Stimulated activated CD4-positive, alpha-beta T cell treated with anti-CD3 and anti-CD28 coated beads, Interleukin-12 subunit alpha, Interleukin-12 subunit beta, amount 100 ng/mL, for 48 hours (primary cell): ENCODE results near the gene TTC7B.

ENCODE experiments used
- DNase-seq, 3 donors: peaks; one replicate each; pipeline ENCODE4 v3.0.0-alpha.2; 2020; ENCODE audit warnings: low read depth in 2 of 3, low spot score in 1 of 3

TTC7B gene

GRCh38 chr14:90621201-90621600 is 195.0 kb downstream of the TTC7B start:
- DNase-seq, result no peak

DNA sequence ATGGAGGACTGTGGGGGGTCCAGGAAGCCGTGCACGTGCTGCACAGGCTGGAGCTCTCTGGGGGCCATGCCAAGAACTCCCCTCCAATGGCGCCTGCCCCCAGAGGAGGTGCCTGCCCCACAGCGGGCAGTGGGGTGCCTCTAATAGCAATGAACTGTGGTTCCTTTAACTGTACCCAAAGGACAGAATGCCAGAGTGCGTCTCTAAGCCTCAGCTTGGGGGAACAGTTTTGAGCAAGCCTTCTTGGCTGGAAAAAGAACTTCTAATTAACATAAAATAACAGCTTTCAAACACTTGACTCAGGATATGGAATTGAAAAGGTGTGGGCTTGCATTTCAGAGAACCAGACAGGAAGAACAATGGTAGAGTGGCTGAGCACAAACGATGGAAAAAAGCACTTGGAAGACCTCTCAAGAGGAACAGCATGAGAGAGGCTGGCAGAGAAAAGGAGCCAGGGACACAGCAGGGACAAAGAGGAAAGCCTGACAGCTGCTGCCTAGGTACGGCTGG is 195.6 kb downstream of the TTC7B start:
- no peak for DNase-seq

DNA sequence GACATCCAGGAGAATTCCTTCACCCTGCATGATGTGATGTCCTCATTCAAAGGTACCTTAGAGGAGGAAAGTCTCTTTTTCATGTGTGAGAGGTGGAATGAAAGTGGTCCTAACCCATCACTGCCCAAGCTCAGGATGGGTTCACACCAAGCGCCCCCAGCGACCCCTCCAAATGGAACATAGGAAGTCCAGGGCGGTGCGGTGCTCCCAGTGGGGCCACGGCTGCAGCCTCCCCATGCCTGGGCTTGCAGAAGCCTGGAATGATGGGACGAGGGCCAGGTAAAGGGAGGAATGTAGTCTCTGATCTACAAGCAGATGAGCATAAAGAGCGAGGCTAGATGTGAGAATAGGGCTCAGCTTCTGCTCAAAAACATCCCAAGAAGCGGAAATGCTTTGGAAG is 196.3 kb downstream of the TTC7B start:
- DNase-seq, result no peak

GRCh38 chr14:90617961-90618360 is 198.3 kb downstream of the TTC7B start:
- no peak for DNase-seq

DNA sequence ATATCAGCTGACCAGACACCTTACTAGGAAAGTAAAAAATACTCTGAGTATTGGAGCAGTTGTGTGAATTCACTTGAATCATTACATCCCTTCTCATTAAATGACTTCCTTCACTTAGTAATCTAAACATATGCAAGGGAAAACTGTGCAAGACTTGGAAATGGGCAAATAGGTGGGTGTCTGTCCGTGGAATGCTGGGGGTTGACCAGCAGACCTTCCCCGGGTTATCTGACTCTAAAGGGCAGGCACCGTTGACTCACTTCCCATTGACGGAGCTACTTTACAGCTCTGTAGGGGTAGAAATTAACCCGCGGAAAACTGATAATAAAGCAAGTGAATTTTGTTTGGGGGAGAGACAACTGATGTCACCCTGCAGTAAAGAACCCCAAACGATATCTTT is 199.3 kb downstream of the TTC7B start:
- no peak for DNase-seq

- no peak for DNase-seq
These were observed 199.9 kb downstream of the TTC7B start for GRCh38 chr14:90616313-90616712.

GRCh38 chr14:90615517-90616060 is 200.6 kb downstream of the TTC7B start:
- DNase-seq, result no peak

- no peak for DNase-seq
These were observed 201.3 kb downstream of the TTC7B start for GRCh38 chr14:90614696-90615516.

DNA sequence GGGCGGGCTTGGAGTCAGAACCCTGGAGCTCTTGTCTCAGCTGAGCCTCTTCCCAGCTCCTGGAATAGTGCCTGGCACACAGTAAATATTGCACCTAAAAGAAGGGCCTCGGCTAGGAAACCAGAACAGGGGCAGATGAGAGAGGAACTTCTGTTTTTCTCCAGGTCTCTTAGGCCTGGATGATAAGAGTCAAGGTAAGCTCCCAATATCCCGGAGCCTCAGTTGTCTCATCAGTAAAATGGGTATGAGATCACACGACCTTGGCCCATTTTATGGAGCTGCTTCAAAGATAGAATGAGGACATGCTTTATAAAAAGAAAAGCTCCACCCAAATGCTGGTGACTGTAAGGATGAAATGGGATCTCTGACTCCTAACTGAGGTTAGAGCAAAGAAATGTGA is 202.2 kb downstream of the TTC7B start:
- no peak for DNase-seq

- DNase-seq, result no peak
These were observed 202.8 kb downstream of the TTC7B start for GRCh38 chr14:90613453-90613852.

DNA sequence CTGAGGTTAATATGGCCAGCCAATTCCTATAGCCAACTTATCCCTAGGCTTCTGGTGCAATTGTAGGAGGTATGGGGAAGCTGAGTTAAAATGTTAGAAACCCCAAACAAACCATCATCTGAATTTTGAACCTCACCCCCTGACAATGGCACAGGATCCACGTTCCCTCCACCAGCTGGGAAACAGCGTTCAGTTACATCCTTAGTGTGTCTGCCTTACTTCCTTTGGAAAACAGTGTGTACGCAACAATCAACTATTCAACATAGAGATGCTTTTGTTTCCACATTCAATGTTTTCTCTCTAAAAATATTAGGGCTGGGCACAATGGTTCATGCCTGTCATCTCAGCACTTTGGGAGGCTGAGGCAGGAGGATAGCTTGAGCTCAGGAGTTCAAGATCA is 203.4 kb downstream of the TTC7B start:
- no peak for DNase-seq

- no peak for DNase-seq
These were observed 204.3 kb downstream of the TTC7B start for GRCh38 chr14:90611936-90612335.

- DNase-seq, result no peak
These were observed 204.7 kb downstream of the TTC7B start for GRCh38 chr14:90611501-90611900.

DNA sequence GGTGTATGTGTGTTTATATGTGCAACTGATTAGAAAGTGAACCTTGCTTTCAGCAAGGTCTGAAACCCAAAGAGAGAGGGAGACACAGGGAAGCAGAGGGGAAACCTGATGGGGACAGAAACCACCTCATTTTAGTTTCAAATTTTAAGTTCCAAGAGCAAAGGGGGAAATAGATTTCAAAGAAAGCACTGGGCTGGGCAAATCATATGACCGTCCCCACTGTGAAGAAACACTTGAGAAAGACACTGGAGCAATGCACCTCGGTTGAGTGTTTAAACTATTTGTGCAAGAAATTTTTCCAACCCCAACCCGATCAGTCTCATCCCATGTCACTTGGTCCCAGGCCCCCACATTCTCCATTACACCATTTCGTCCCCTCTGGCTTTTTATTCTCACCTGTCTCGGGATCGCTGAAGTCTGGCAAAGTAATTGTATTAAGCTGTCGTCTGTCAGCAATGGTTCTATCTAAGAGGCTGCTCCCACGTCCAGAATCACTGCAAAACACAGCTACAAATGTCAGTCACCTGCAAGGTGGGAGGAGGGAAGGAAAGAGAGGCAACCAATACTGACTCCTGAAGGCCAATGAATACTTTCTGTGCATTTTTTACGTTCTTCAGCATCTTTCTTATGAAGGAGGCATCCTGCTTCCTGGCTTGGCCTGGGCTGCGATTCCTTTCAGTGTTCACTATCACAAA is 205.7 kb downstream of the TTC7B start:
- DNase-seq, result no peak

- DNase-seq, result no peak
These were observed 206.9 kb downstream of the TTC7B start for GRCh38 chr14:90609376-90609775.

GRCh38 chr14:90608929-90609341 is 207.3 kb downstream of the TTC7B start:
- DNase-seq, result no peak

- no peak for DNase-seq
These were observed 207.9 kb downstream of the TTC7B start for GRCh38 chr14:90608281-90608680.

GRCh38 chr14:90607141-90607540 is 209.1 kb downstream of the TTC7B start:
- DNase-seq, result no peak

GRCh38 chr14:90606434-90606833 is 209.8 kb downstream of the TTC7B start:
- no peak for DNase-seq

DNA sequence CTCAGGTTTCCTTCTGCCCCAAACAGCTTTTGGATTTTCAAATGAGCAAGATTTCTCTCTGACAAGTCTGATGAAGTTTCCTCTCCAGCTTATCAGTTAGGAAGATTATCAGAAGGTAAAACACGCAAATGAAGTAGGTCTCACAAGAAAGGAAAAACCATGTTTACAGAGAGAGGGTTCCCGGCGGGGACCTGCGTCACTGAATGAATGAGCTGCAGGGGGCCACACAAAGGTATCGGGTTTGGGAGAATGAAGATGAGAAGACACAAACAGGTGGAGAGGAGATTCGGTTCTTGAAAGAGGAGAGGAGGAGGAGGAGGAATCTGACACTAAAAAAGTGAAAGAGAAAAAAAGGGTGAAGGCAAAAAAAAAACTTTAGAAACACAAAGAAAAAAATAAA is 210.8 kb downstream of the TTC7B start:
- no peak for DNase-seq

- no peak for DNase-seq
These were observed 211.9 kb downstream of the TTC7B start for GRCh38 chr14:90604356-90604755.

GRCh38 chr14:90603841-90604240 is 212.4 kb downstream of the TTC7B start:
- no peak for DNase-seq
